HEK293 (cell line): Measurements from ENCODE around the gene CHD1.

Experiments
- CTCF ChIA-PET: fragments of 350-600 bp; formaldehyde crosslinking; extraction: SDS; loops from one replicate; lab custom pipeline; 2021; ENCODE audit warnings: antibody characterized with exemption; lab: Yijun Ruan, JAX
- POLR2A ChIA-PET: fragments of 300-600 bp; formaldehyde crosslinking; extraction: SDS; loops from one replicate; lab custom pipeline; 2020; ENCODE audit warnings: antibody characterized with exemption, inconsistent platforms; lab: Yijun Ruan, JAX
- H3K27ac ChIP-seq: fragments of 200-500 bp; sonication (Bioruptor generic); 2 replicates; pipeline ENCODE4 v1.5.1; 2014; ENCODE audit warnings: low read depth, low read length, control low read depth, inconsistent platforms; ENCODE audit errors: extremely low read depth
- H3K36me3 ChIP-seq, 2 experiments: fragments of 200-500 bp in 1 of 2; sonication (Bioruptor generic) in 1 of 2; 1 replicate in 1 of 2; 2 replicates in 1 of 2; pipeline ENCODE4 v1.5.1; 2014 to 2017; ENCODE audit warnings: inconsistent platforms in 2 of 2, low read length in 2 of 2; ENCODE audit not compliant: control insufficient read depth in 2 of 2, insufficient read depth in 1 of 2
- H3K4me1 ChIP-seq: fragments of 200-500 bp; sonication (Bioruptor generic); 2 replicates; pipeline ENCODE4 v1.5.1; 2014; ENCODE audit warnings: mild to moderate bottlenecking, low read length, inconsistent platforms; ENCODE audit not compliant: control insufficient read depth, insufficient read depth
- H3K4me3 ChIP-seq: 2 replicates; pipeline ENCODE4 v1.5.1; 2011; ENCODE audit warnings: low read depth, mild to moderate bottlenecking, control low read depth, low read length, moderate library complexity
- H3K9me3 ChIP-seq: fragments of 200-500 bp; sonication (Bioruptor generic); 2 replicates; pipeline ENCODE4 v1.5.1; 2014; ENCODE audit warnings: low read depth, low read length, inconsistent platforms; ENCODE audit not compliant: control insufficient read depth, insufficient read depth
- IKZF3 ChIP-seq: fragments of 450-650 bp; IDR thresholded peaks from 2 replicates; pipeline ENCODE4 v1.5.0; 2018; ENCODE audit warnings: missing biosample characterization, mild to moderate bottlenecking, missing genetic modification characterization, moderate library complexity
- OSR2 ChIP-seq: fragments of 450-650 bp; formaldehyde crosslinking; IDR thresholded peaks from 2 replicates; pipeline ENCODE4 v1.5.1; 2016; ENCODE audit warnings: missing biosample characterization, missing genetic modification characterization
- PRDM10 ChIP-seq: fragments of 450-650 bp; formaldehyde crosslinking; IDR thresholded peaks from 2 replicates; pipeline ENCODE4 v1.5.1; 2016; ENCODE audit warnings: missing biosample characterization, missing genetic modification characterization
- SALL2 ChIP-seq: fragments of 450-650 bp; formaldehyde crosslinking; IDR thresholded peaks from 2 replicates; pipeline ENCODE4 v1.5.0; 2017; ENCODE audit warnings: missing biosample characterization, mild to moderate bottlenecking, missing genetic modification characterization, borderline replicate concordance
- SP3 ChIP-seq: fragments of 450-650 bp; formaldehyde crosslinking; IDR thresholded peaks from 2 replicates; pipeline ENCODE4 v1.5.1; 2016; ENCODE audit warnings: missing biosample characterization, missing genetic modification characterization
- TRIM28 ChIP-seq: IDR thresholded peaks from 2 replicates; pipeline ENCODE4 v1.6.1; 2011; ENCODE audit warnings: low read length, control low read depth, borderline replicate concordance
- ZBTB26 ChIP-seq: fragments of 450-650 bp; formaldehyde crosslinking; optimal IDR thresholded peaks from 2 replicates; pipeline ENCODE3; 2016; ENCODE audit warnings: missing biosample characterization, mild to moderate bottlenecking, missing genetic modification characterization
- ZFHX2 ChIP-seq: fragments of 450-650 bp; formaldehyde crosslinking; conservative IDR thresholded peaks from 2 replicates; pipeline ENCODE4 v1.5.1; 2016; ENCODE audit warnings: missing biosample characterization, missing genetic modification characterization
- ZNF157 ChIP-seq: fragments of 450-650 bp; formaldehyde crosslinking; IDR thresholded peaks from 2 replicates; pipeline ENCODE4 v1.5.1; 2016; ENCODE audit warnings: missing biosample characterization, missing genetic modification characterization
- ZNF221 ChIP-seq: fragments of 450-650 bp; formaldehyde crosslinking; IDR thresholded peaks from 2 replicates; pipeline ENCODE4 v1.5.1; 2017; ENCODE audit warnings: missing biosample characterization, missing genetic modification characterization, borderline replicate concordance
- ZNF266 ChIP-seq: fragments of 450-650 bp; formaldehyde crosslinking; IDR thresholded peaks from 2 replicates; pipeline ENCODE4 v1.5.1; 2016; ENCODE audit warnings: missing biosample characterization, missing genetic modification characterization, low read depth
- ZNF302 ChIP-seq: fragments of 450-650 bp; formaldehyde crosslinking; IDR thresholded peaks from 2 replicates; pipeline ENCODE4 v1.5.1; 2016; ENCODE audit warnings: missing biosample characterization, missing genetic modification characterization, low read depth
- ZNF549 ChIP-seq: fragments of 450-650 bp; IDR thresholded peaks from 2 replicates; pipeline ENCODE4 v1.5.1; 2018; ENCODE audit warnings: missing biosample characterization, missing genetic modification characterization, mild to moderate bottlenecking, inconsistent platforms, moderate library complexity
- ZNF560 ChIP-seq: fragments of 450-650 bp; formaldehyde crosslinking; IDR thresholded peaks from 2 replicates; pipeline ENCODE4 v1.5.1; 2017; ENCODE audit warnings: missing biosample characterization, missing genetic modification characterization, borderline replicate concordance
- ZNF704 ChIP-seq: fragments of 450-650 bp; formaldehyde crosslinking; IDR thresholded peaks from 2 replicates; pipeline ENCODE4 v1.5.1; 2016; ENCODE audit warnings: missing biosample characterization, missing genetic modification characterization
- ZNF792 ChIP-seq: fragments of 450-650 bp; formaldehyde crosslinking; IDR thresholded peaks from 2 replicates; pipeline ENCODE4 v1.5.1; 2016; ENCODE audit warnings: missing biosample characterization, missing genetic modification characterization
- TF ChIP-seq, protein P1 (sequence below): fragments of 450-650 bp; formaldehyde crosslinking; IDR thresholded peaks from 2 replicates; pipeline ENCODE4 v1.5.1; 2016; ENCODE audit warnings: missing biosample characterization, missing genetic modification characterization, low read depth
- TF ChIP-seq, protein P2 (sequence below): fragments of 450-650 bp; formaldehyde crosslinking; IDR thresholded peaks from 2 replicates; pipeline ENCODE4 v1.5.1; 2016; ENCODE audit warnings: missing biosample characterization, missing genetic modification characterization

Gene CHD1

DNA sequence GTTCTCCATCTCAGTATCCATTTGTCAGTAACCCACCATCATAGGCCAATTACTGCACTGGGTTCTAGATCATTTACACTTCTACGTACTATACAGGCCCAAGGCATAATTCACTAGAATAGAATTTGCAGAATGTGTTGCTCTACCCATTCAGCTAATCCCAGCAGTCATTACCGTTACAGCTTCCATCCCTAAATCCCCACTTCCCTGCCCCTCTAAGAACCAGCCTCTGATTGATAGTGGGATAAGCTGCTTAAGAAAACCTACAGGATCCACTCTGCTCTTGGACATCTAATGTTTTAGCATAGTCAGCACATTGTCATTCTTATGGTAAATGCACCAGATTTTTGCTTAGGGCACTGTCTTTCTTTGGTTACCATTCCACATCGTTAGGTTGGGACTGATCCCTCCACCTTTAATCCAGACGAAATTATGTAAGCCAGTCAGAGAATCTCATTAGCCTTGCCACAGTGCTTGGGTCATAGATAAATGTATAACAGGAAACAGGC lies 39.3 kb upstream of the CHD1 start:
- POLR2A ChIA-PET = no interaction called here
- TF ChIP-seq ZNF221 (no peak), ZBTB26 (tag by site-specific recombination) (no peak), TRIM28 (no peak), ZFHX2 (no peak), IKZF3 (tag by site-specific recombination) (no peak)
- TF ChIP-seq, protein P1, sequence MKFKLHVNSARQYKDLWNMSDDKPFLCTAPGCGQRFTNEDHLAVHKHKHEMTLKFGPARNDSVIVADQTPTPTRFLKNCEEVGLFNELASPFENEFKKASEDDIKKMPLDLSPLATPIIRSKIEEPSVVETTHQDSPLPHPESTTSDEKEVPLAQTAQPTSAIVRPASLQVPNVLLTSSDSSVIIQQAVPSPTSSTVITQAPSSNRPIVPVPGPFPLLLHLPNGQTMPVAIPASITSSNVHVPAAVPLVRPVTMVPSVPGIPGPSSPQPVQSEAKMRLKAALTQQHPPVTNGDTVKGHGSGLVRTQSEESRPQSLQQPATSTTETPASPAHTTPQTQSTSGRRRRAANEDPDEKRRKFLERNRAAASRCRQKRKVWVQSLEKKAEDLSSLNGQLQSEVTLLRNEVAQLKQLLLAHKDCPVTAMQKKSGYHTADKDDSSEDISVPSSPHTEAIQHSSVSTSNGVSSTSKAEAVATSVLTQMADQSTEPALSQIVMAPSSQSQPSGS (tag by site-specific recombination) = no peak

GRCh38 chr5:98965226-98965625 lies 36.4 kb upstream of the CHD1 start:
- TF ChIP-seq ZNF792 (tag by site-specific recombination) (no peak), ZNF549 (tag by site-specific recombination) (no peak), ZNF266 (tag by site-specific recombination) (no peak), ZNF157 (tag by site-specific recombination) (no peak), SALL2 (no peak)
- TF ChIP-seq, protein P2, sequence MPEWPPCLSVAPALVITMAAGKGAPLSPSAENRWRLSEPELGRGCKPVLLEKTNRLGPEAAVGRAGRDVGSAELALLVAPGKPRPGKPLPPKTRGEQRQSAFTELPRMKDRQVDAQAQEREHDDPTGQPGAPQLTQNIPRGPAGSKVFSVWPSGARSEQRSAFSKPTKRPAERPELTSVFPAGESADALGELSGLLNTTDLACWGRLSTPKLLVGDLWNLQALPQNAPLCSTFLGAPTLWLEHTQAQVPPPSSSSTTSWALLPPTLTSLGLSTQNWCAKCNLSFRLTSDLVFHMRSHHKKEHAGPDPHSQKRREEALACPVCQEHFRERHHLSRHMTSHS (tag by site-specific recombination) = no peak
- TF ChIP-seq, all 188 proteins: peak for 0
- Histone ChIP-seq H3K9me3 (no peaks in the 10 kb centered on the region), H3K4me3 (no peak overlapping the region), H3K27ac (no peak overlapping the region), H3K36me3 (no peaks in the 10 kb centered on the region), H3K4me1 (no peaks in the 10 kb centered on the region)
- POLR2A ChIA-PET = no interaction called here
- CTCF ChIA-PET = interaction anchor here (0.7 kb wide), 1 partner anchor 60 kb away, joined by 3 read pairs; no protein-coding TSS in a partner anchor

More for the DNA sequence above, 39.3 kb upstream of the CHD1 start:
- H3K36me3 ChIP-seq = no peaks in the 10 kb centered on the region
- CTCF ChIA-PET = interaction anchor here (0.6 kb wide), 1 partner anchor 85 kb away, joined by 3 read pairs; no protein-coding TSS in a partner anchor
- H3K9me3 ChIP-seq = no peaks in the 10 kb centered on the region
- no peak overlapping the region for H3K27ac ChIP-seq
- no peak overlapping the region for H3K4me3 ChIP-seq
- H3K4me1 ChIP-seq = no peaks in the 10 kb centered on the region

DNA sequence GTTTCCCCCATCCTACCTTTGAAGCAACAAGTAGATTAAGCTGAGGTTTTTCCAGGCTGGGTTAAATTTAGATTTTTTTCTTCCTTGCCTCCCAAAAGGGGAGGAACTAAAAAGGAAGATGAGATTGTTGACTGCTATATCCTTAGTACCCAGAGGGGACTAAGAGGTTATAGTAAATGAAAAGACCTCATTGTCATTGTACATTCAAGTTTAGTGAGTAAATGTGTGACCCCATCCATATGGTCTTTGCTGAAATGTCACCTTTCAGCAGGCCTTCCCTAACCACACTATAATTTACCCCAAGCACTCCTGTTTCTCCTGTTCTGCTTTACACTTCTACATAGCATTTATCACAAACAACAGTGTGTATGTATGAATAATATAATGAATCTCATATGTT lies 35.8 kb upstream of the CHD1 start:
- TF ChIP-seq SALL2 (no peak), ZFHX2 (no peak), ZNF560 (tag by site-specific recombination) (no peak), ZNF704 (no peak), ZNF302 (tag by site-specific recombination) (no peak), SP3 (tag by site-specific recombination) (no peak), PRDM10 (tag by site-specific recombination) (no peak), OSR2 (no peak)
- H3K4me1 ChIP-seq = no peaks in the 10 kb centered on the region
- CTCF ChIA-PET = interaction anchor here (0.7 kb wide), 1 partner anchor 59 kb away, joined by 3 read pairs; no protein-coding TSS in a partner anchor

More for the DNA sequence above, 35.8 kb upstream of the CHD1 start:
- no peaks in the 10 kb centered on the region for H3K36me3 ChIP-seq
- POLR2A ChIA-PET = no interaction called here
- H3K9me3 ChIP-seq = no peaks in the 10 kb centered on the region
- no peak overlapping the region for H3K4me3 ChIP-seq
- H3K27ac ChIP-seq = no peak overlapping the region
